WI38 (cell line): ENCODE data around the gene KATNAL1.

Source experiments
- H3K4me3 ChIP-seq: 2 replicates; pipeline ENCODE4 v1.5.1; 2011; ENCODE audit warnings: low read depth, mild to moderate bottlenecking, control low read depth, low read length
- CTCF ChIP-seq: IDR thresholded peaks from 2 replicates; pipeline ENCODE4 v1.5.1; 2012; ENCODE audit warnings: low read depth, mild to moderate bottlenecking, control low read depth, low read length

The KATNAL1 gene

GRCh38 chr13:30307194-30307970 lies at the start of gene KATNAL1:
Gene KATNAL1, minus strand, starts transcription at chr13:30307551. Its CDS starts 23,774 bp downstream, at chr13:30283777.
- peak within 1 kb of the TSS; percentile 89 for H3K4me3 ChIP-seq
- TF ChIP-seq CTCF = no peak

DNA sequence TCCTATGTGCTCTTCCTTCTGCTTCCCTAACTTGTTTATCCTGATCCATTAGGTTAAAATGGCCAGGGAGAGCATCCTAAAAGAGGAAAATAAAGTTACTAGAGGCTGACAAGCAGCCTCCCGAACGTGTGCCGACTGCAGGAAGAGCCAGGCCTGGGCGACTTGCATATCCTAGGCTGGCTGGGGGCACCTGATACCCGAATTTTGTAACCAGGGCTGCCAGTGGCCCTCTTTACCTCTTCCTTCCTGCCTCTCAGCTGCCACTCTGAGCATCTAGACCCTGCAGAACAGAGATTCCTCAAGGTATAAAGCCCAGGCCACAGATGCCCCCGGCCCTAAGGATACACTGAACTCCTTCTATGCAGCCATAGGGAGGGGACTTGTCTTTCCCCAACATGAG lies 48.5 kb upstream of the KATNAL1 start:
- TF ChIP-seq CTCF = no peak

DNA sequence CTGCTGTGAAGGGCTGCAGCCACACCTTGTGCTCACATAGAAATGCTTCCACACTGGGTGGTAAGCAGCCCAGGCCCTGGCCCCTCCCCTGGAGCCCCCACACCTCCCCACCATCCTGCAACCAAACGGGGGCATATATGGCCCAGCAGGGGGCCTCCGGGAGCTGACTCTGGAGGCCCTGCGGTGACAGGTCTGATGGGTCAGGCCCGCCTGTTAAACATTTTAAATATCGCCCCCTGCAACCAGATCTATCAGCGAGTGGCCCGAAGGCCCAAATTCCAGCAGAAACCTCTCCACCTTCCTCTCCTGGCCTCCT lies 48.0 kb upstream of the KATNAL1 start:
- peak; percentile 20; the same call in 1 of the 2 replicates for TF ChIP-seq CTCF
- no peak overlapping the region for H3K4me3 ChIP-seq

More for the DNA sequence above, 48.5 kb upstream of the KATNAL1 start:
- no peak overlapping the region for H3K4me3 ChIP-seq

- no peak overlapping the region for H3K4me3 ChIP-seq
- TF ChIP-seq CTCF = no peak
Measured at GRCh38 chr13:30354493-30355383, 47.4 kb upstream of the KATNAL1 start.

- TF ChIP-seq CTCF = no peak
- H3K4me3 ChIP-seq = no peak overlapping the region
Measured at GRCh38 chr13:30353471-30354215, 46.3 kb upstream of the KATNAL1 start.

DNA sequence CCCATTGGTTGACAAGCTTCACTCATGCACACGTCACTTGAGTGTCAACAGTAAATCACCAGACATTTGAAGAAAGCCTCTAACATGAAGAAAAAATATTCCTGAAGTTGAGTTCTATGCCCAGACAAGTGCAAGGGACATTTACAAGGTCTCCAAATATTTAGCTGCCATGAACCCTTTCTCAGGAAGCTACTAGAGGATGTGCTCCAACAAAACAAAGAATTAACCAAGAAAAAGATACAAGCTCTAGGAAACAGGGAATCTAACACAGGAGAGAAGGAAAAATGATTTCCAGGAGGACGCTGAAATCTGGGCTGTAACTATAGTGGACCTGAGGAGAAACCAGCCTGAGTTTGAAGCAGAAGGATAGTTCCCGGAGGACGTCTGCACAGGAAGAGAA lies 45.7 kb upstream of the KATNAL1 start:
- no peak for TF ChIP-seq CTCF
- H3K4me3 ChIP-seq = no peak overlapping the region

DNA sequence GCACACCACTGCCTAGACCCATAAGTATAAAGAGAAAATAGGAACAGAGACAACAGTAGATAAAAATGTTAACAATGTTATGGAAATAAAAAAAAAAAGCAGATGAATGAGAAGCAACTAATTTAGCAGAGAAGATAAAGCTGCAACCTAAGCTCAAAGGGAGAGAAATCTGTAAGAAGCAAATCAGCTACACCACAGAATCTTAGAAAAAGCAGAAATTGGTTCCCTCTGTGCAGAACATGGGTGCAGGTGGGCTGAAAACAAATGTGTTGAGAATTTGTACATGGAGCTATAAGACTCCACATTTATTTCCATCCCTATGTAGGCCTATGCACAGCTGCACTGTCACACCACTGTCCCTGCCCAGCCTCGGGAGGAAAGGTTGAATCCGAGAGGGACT lies 44.8 kb upstream of the KATNAL1 start:
- no peak overlapping the region for H3K4me3 ChIP-seq

More for the DNA sequence above, 44.8 kb upstream of the KATNAL1 start:
- no peak for TF ChIP-seq CTCF
